ENCODE measurements around the gene PPARGC1A.

DNA sequence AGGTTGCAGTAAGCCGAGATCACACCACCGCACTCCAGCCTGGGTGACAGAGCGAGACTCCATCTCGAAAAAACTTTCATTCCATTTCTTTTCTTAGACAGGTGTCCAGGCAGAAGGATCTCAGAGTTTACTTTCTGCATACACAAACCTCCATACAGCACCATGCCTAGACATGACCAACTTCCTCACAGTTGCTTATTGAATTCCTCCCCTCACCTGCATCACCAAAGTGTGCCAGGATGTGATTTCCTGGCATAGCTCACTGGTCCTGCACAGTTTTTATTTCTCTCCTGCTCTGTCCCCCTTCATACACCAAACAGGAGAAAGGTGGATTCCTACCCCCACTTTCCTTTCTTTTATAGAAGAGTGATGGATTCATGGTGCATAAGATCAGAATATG is 34.7 kb upstream of the PPARGC1A start:
- TF ChIP-seq, protein P1, sequence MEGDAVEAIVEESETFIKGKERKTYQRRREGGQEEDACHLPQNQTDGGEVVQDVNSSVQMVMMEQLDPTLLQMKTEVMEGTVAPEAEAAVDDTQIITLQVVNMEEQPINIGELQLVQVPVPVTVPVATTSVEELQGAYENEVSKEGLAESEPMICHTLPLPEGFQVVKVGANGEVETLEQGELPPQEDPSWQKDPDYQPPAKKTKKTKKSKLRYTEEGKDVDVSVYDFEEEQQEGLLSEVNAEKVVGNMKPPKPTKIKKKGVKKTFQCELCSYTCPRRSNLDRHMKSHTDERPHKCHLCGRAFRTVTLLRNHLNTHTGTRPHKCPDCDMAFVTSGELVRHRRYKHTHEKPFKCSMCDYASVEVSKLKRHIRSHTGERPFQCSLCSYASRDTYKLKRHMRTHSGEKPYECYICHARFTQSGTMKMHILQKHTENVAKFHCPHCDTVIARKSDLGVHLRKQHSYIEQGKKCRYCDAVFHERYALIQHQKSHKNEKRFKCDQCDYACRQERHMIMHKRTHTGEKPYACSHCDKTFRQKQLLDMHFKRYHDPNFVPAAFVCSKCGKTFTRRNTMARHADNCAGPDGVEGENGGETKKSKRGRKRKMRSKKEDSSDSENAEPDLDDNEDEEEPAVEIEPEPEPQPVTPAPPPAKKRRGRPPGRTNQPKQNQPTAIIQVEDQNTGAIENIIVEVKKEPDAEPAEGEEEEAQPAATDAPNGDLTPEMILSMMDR (IDR thresholded peaks at IDR 0.05) = no peak
- no peak for TF ChIP-seq SP1 (CRISPR knock-in tag; conservative IDR thresholded peaks at IDR 0.05)
- TF ChIP-seq USF1 (CRISPR knock-in tag; IDR thresholded peaks at IDR 0.05) = no peak
- TF ChIP-seq USF2 (CRISPR knock-in tag; IDR thresholded peaks at IDR 0.05) = no peak
- no peak for TF ChIP-seq TEAD4 (CRISPR knock-in tag; IDR thresholded peaks at IDR 0.05)
- TF ChIP-seq CREM (CRISPR knock-in tag; IDR thresholded peaks at IDR 0.05) = no peak
